Stimulated activated naive B cell treated with anti-CD40 and anti-IgM and Interleukin-4, amounts not matched to agents 10 μg/mL and 1 μg/mL and 100 μg/mL, for 72 hours (primary cell): ENCODE measurements around the gene TUBA4B.

Experiments used
- ATAC-seq, 2 donors: fragments of 150-1000 bp; cut with Tn5 transposase; replicated peaks; 2 replicates each; pipeline ENCODE4 v1.10.0; 2021; ENCODE audit warnings: moderate library complexity in 1 of 2
- DNase-seq: peaks from one replicate; pipeline ENCODE4 v3.0.0; 2021
- H3K27ac Mint-ChIP-seq: one replicate; pipeline ENCODE4 v1.8.0; 2022; ENCODE audit warnings: mild to moderate bottlenecking, mixed read lengths
- H3K27me3 Mint-ChIP-seq, 2 donors: one replicate each; pipeline ENCODE4 v1.8.0; 2022; ENCODE audit warnings: mixed read lengths in 2 of 2
- H3K36me3 Mint-ChIP-seq, 2 donors: one replicate each; pipeline ENCODE4 v1.8.0; 2022; ENCODE audit warnings: mixed read lengths in 2 of 2, mild to moderate bottlenecking in 1 of 2
- H3K4me1 Mint-ChIP-seq, 2 donors: one replicate each; pipeline ENCODE4 v1.8.0; 2022; ENCODE audit warnings: mixed read lengths in 2 of 2, mild to moderate bottlenecking in 1 of 2
- H3K4me3 Mint-ChIP-seq, 2 donors: one replicate each; pipeline ENCODE4 v1.8.0; 2022; ENCODE audit warnings: mild to moderate bottlenecking in 2 of 2, mixed read lengths in 2 of 2, moderate library complexity in 1 of 2
- H3K9me3 Mint-ChIP-seq, 2 donors: one replicate each; pipeline ENCODE4 v1.8.0; 2022; ENCODE audit warnings: mixed read lengths in 2 of 2, mild to moderate bottlenecking in 1 of 2

Gene TUBA4B

GRCh38 chr2:219213486-219214071 lies 39.5 kb upstream of the TUBA4B start:
- no peak overlapping the region for H3K4me3 Mint-ChIP-seq
- DNase-seq (no peak), ATAC-seq (no peak)
- no peak overlapping the region for H3K27ac Mint-ChIP-seq
- peaks cover 46 to 48% of the 10 kb centered on the region in 2 donors for H3K36me3 Mint-ChIP-seq
- peaks cover 23 to 47% of the 10 kb centered on the region in 2 donors for H3K4me1 Mint-ChIP-seq
- no peaks in the 10 kb centered on the region for H3K9me3 Mint-ChIP-seq
- H3K27me3 Mint-ChIP-seq: no peaks in the 10 kb centered on the region

GRCh38 chr2:219214141-219214540 lies 38.9 kb upstream of the TUBA4B start:
- peaks cover 45% of the 10 kb centered on the region in 2 donors for H3K36me3 Mint-ChIP-seq
- peak overlapping the region; percentile 6 for H3K27ac Mint-ChIP-seq
- no peak for DNase-seq
- H3K4me3 Mint-ChIP-seq: no peak overlapping the region
- H3K27me3 Mint-ChIP-seq: no peaks in the 10 kb centered on the region
- no peak for ATAC-seq
- H3K4me1 Mint-ChIP-seq: peaks cover 21 to 44% of the 10 kb centered on the region in 2 donors
- H3K9me3 Mint-ChIP-seq: no peaks in the 10 kb centered on the region

GRCh38 chr2:219214786-219215185 lies 38.3 kb upstream of the TUBA4B start:
- DNase-seq: no peak
- no peak overlapping the region for H3K27ac Mint-ChIP-seq
- peaks cover 20 to 47% of the 10 kb centered on the region in 2 donors for H3K4me1 Mint-ChIP-seq
- H3K9me3 Mint-ChIP-seq: no peaks in the 10 kb centered on the region
- peaks cover 46 to 48% of the 10 kb centered on the region in 2 donors for H3K36me3 Mint-ChIP-seq
- no peaks in the 10 kb centered on the region for H3K27me3 Mint-ChIP-seq
- ATAC-seq: no peak
- H3K4me3 Mint-ChIP-seq: no peak overlapping the region

GRCh38 chr2:219215871-219216534 lies 37.0 kb upstream of the TUBA4B start:
- Mint-ChIP-seq H3K4me3 (peak overlapping the region in 1 of 2 donors; percentile 32), H3K36me3 (peaks cover 47 to 57% of the 10 kb centered on the region in 2 donors), H3K27ac (no peak overlapping the region), H3K9me3 (no peaks in the 10 kb centered on the region), H3K27me3 (no peaks in the 10 kb centered on the region), H3K4me1 (peaks cover 21 to 54% of the 10 kb centered on the region in 2 donors)
- ATAC-seq (no peak), DNase-seq (no peak)

GRCh38 chr2:219216535-219216915 lies 36.5 kb upstream of the TUBA4B start:
- peaks cover 49 to 59% of the 10 kb centered on the region in 2 donors for H3K36me3 Mint-ChIP-seq
- peaks cover 21 to 50% of the 10 kb centered on the region in 2 donors for H3K4me1 Mint-ChIP-seq
- no peak for ATAC-seq
- no peak for DNase-seq
- H3K27me3 Mint-ChIP-seq: no peaks in the 10 kb centered on the region
- peak overlapping the region; percentile 37 for H3K27ac Mint-ChIP-seq
- H3K9me3 Mint-ChIP-seq: no peaks in the 10 kb centered on the region
- peak overlapping the region; percentile 64 to 95 for H3K4me3 Mint-ChIP-seq

GRCh38 chr2:219218217-219218731 lies 34.8 kb upstream of the TUBA4B start:
- ATAC-seq (peak; percentile 52 to 55), DNase-seq (no peak)
- H3K4me3 Mint-ChIP-seq: peak overlapping the region; percentile 90 to 95
- H3K36me3 Mint-ChIP-seq: peaks cover 45 to 56% of the 10 kb centered on the region in 2 donors
- peaks cover 21 to 40% of the 10 kb centered on the region in 2 donors for H3K4me1 Mint-ChIP-seq
- H3K27me3 Mint-ChIP-seq: no peaks in the 10 kb centered on the region
- no peaks in the 10 kb centered on the region for H3K9me3 Mint-ChIP-seq
- peak overlapping the region; percentile 93 for H3K27ac Mint-ChIP-seq

GRCh38 chr2:219218732-219219701 lies 34.0 kb upstream of the TUBA4B start, which contains the start of gene ABCB6:
Gene ABCB6, minus strand, starts transcription at chr2:219218958. Its CDS starts 285 bp downstream, at chr2:219218673.
- Mint-ChIP-seq H3K36me3 (peaks cover 44 to 59% of the 10 kb centered on the region in 2 donors), H3K27ac (peak within 1 kb of the TSS; percentile 93), H3K4me3 (peak within 1 kb of the TSS; percentile 90 to 95), H3K27me3 (no peaks in the 10 kb centered on the region), H3K9me3 (no peaks in the 10 kb centered on the region), H3K4me1 (peaks cover 21 to 40% of the 10 kb centered on the region in 2 donors)
- ATAC-seq (peak; percentile 84 to 91), DNase-seq (peak; percentile 86)

- peaks cover 20 to 43% of the 10 kb centered on the region in 2 donors for H3K4me1 Mint-ChIP-seq
- H3K27ac Mint-ChIP-seq: no peak overlapping the region
- H3K27me3 Mint-ChIP-seq: no peaks in the 10 kb centered on the region
- peaks cover 46 to 59% of the 10 kb centered on the region in 2 donors for H3K36me3 Mint-ChIP-seq
- H3K4me3 Mint-ChIP-seq: peak overlapping the region; percentile 6 to 95
- H3K9me3 Mint-ChIP-seq: no peaks in the 10 kb centered on the region
- no peak for ATAC-seq
- no peak for DNase-seq
These were observed 33.1 kb upstream of the TUBA4B start for GRCh38 chr2:219219784-219220532.

GRCh38 chr2:219220652-219221402 lies 32.2 kb upstream of the TUBA4B start:
- peaks cover 53 to 63% of the 10 kb centered on the region in 2 donors for H3K36me3 Mint-ChIP-seq
- H3K27ac Mint-ChIP-seq: no peak overlapping the region
- ATAC-seq: no peak
- no peaks in the 10 kb centered on the region for H3K9me3 Mint-ChIP-seq
- H3K4me3 Mint-ChIP-seq: no peak overlapping the region
- DNase-seq: no peak
- H3K27me3 Mint-ChIP-seq: no peaks in the 10 kb centered on the region
- peaks cover 20 to 47% of the 10 kb centered on the region in 2 donors for H3K4me1 Mint-ChIP-seq

GRCh38 chr2:219221957-219222518 lies 31.0 kb upstream of the TUBA4B start:
- H3K4me3 Mint-ChIP-seq: no peak overlapping the region
- H3K36me3 Mint-ChIP-seq: peaks cover 48 to 58% of the 10 kb centered on the region in 2 donors
- ATAC-seq: no peak
- no peak for DNase-seq
- no peak overlapping the region for H3K27ac Mint-ChIP-seq
- no peaks in the 10 kb centered on the region for H3K27me3 Mint-ChIP-seq
- peaks cover 14 to 40% of the 10 kb centered on the region in 2 donors for H3K4me1 Mint-ChIP-seq
- no peaks in the 10 kb centered on the region for H3K9me3 Mint-ChIP-seq

GRCh38 chr2:219223831-219224610 lies 29.0 kb upstream of the TUBA4B start:
- ATAC-seq: no peak
- Mint-ChIP-seq H3K27me3 (no peaks in the 10 kb centered on the region), H3K9me3 (no peaks in the 10 kb centered on the region), H3K4me3 (no peak overlapping the region), H3K27ac (no peak overlapping the region), H3K36me3 (peaks cover 48 to 62% of the 10 kb centered on the region in 2 donors), H3K4me1 (peaks cover 15 to 46% of the 10 kb centered on the region in 2 donors)
- DNase-seq: no peak

- Mint-ChIP-seq H3K27ac (peak overlapping the region; percentile 25), H3K4me3 (no peak overlapping the region), H3K4me1 (peaks cover 15 to 32% of the 10 kb centered on the region in 2 donors), H3K36me3 (peaks cover 52 to 63% of the 10 kb centered on the region in 2 donors), H3K27me3 (no peaks in the 10 kb centered on the region), H3K9me3 (no peaks in the 10 kb centered on the region)
- DNase-seq (no peak), ATAC-seq (no peak)
These were observed 27.7 kb upstream of the TUBA4B start for GRCh38 chr2:219225350-219225749.
